ENCODE results near the gene TMEM61.

DNA sequence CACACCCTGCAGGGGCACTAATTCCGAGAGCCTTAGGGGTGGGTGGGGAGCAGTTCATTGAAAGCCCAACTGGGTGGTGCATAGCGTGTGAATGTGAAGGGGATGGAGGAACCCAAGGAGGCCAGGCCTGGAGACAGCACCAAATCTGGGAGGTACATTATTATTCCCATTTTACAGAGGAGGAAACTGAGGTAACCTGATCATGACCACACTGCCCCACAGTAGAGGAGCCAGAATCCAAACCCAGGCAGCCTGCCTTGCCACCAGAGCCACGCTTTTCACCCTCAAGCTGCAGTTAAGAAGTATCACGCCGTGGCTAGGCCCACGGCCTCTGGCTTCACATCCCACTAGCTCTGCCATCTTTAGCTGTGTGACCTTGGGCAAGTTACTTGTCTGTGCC lies 17.7 kb downstream of the TMEM61 start:
- TF ChIP-seq, protein P1, sequence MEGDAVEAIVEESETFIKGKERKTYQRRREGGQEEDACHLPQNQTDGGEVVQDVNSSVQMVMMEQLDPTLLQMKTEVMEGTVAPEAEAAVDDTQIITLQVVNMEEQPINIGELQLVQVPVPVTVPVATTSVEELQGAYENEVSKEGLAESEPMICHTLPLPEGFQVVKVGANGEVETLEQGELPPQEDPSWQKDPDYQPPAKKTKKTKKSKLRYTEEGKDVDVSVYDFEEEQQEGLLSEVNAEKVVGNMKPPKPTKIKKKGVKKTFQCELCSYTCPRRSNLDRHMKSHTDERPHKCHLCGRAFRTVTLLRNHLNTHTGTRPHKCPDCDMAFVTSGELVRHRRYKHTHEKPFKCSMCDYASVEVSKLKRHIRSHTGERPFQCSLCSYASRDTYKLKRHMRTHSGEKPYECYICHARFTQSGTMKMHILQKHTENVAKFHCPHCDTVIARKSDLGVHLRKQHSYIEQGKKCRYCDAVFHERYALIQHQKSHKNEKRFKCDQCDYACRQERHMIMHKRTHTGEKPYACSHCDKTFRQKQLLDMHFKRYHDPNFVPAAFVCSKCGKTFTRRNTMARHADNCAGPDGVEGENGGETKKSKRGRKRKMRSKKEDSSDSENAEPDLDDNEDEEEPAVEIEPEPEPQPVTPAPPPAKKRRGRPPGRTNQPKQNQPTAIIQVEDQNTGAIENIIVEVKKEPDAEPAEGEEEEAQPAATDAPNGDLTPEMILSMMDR (IDR thresholded peaks at IDR 0.05): no peak
- TF ChIP-seq POLR2A (IDR thresholded peaks at IDR 0.05) (no peak), EP300 (IDR thresholded peaks at IDR 0.05) (no peak)

All from upper lobe of left lung (tissue), 4 donors.